NCI-H226 (cell line): ENCODE results near the gene NUP54.

Experiments
- DNase-seq: peaks from one replicate; pipeline ENCODE4 v3.0.0-alpha.2; 2015

NUP54 gene

DNA sequence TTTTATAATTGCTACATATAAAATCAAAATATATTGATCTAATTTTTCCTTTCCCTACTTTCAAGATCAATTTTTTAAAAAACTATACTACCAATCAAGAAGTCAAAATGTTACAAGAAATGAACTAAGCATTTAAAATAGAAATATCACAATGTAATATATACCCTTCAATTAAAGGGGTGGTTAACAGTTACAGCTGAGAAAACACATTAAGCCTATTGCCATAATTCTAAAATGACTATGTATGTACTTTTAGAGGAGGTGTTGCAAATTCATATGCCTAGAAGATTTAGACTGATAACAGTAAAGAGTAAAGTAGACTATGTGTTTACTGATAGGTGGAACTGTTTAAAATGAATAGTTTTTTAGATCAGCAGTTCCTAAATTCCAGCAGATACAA is 3.7 kb downstream of the NUP54 start:
- DNase-seq: no peak

DNA sequence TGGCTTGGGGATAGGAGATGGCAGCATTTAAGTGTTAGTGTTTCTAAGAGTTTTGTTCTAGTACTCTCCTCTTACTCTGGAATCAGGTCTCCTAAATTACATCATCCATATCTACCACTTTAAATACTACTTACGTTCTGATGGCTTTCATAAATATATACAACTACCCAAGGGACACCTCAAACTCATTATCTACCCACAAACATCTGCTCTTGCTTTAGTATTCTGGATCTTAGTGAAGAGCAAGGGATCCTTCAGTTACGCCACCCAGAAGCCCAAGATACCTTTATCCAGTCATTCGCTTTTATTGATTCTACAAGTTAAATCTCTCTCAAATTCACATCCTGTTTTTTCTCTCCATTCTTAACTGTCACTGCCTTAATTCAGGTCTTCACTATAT is 7.0 kb downstream of the NUP54 start:
- no peak for DNase-seq

DNA sequence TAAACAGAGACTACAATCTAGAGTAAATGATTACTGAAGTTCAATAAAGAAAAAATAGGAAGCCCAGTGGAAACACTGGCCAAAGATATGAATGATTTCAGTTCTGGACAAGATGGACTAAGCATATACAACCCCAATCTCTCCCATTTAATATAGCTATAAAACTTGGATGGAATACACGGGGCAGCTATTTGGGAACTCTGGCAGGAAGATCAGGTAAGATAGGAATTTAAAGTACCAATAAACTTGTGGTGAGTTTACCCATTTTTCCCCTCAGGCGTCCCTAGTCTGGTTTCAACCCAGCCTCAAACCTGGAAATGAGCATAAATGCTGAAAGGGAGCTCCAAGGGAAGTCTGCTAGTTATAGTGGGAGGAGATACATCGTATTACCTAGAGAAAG is 20.4 kb downstream of the NUP54 start:
- no peak for DNase-seq

DNA sequence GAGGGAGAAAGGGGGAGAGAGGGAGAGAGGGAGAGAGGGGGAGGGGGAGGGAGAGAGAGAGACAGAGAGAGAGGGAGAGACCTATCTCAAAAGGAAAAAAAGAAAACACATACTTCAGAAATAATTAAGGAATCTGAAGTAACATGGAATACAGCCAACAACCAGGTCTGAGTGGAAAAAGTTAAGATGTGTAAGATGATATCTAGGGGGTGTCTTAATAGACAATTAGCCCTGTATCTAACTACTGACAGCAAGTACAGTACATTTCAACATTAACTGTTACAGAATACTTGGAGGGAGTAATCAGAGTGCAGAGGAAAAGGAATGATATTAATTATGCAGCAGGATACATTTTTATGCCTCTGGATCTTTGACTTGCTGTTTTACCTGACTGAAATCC is 22.4 kb downstream of the NUP54 start:
- no peak for DNase-seq

- no peak for DNase-seq
These were observed 28.0 kb downstream of the NUP54 start for GRCh38 chr4:76120199-76120598.

DNA sequence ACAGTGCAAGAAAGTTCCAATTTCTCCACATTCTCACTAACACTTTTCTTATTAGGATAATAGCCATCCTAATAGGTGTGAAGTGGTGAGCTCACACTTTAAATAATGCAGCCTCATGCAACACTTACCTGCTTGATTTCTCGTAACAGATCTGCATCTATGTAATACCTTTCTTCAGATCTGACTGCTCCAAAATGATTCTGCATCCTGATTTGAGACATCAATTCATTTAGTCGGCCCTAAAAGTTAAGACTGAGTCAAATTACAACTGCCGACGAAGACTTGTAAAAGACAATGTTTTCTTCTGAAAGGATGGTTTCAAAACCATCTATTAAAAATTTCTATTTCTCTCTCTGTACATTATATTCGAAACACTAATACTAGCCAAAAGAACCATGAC is 30.7 kb downstream of the NUP54 start:
- DNase-seq: no peak

DNA sequence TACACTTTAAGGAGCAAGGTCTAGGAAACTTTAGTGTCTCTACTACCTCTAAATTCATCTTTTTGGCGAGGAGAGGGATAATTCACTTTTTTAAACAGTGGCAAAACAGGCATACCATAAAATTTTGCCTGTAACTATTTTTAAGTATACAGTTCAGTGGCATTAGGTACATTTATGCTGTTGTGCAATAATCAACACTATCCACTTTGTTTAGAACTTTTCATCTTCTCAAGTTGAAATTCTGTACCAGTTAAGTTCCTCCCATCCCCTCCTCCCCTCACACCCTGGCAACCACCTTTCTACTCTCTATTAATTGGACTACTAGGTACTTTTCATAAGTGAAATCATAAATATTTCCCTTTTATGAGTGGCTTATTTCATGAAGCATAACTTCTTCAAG is 31.4 kb downstream of the NUP54 start:
- no peak for DNase-seq

- no peak for DNase-seq
These were observed 39.6 kb downstream of the NUP54 start for GRCh38 chr4:76108467-76109181.

- DNase-seq: no peak
These were observed 41.8 kb downstream of the NUP54 start for GRCh38 chr4:76106442-76106841.

- no peak for DNase-seq
These were observed 42.5 kb downstream of the NUP54 start for GRCh38 chr4:76105652-76106051.

DNA sequence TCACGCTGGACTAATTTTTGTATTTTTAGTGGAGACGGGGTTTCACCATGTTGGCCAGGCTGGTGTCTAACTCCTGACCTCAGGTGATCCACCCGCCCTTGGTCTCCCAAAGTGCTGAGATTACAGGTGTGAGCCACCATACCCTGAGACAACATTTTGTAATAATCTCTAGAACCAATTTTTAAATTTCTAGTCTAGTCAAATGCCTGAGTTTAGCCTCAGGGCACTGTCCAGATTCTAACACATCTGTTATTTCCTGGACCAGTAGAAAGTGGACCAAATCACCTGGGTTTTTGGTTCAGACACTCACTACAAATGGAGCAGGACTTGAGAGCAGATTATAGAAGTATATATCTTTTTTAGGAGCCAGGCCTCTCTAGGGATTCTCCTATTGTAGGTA is 52.1 kb downstream of the NUP54 start:
- DNase-seq: no peak

DNA sequence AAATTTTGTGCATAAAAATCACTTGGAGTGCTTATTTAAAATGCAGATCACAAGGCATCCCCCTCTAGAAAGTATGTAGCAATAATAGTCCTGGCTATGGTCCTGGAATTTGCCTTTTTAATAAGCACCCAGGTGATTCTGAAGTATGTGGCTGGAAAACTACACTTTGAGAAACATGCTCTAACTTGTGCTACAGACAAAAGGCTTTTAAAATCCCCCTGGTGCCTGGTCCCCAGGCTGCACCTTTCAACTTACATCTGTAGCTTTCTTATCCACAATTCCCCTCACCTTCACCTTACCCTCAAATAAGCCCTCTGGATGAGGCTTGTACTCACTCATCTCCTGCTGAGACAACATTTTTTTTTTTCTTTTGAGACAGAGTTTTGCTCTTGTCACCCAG is 52.6 kb downstream of the NUP54 start:
- no peak for DNase-seq

DNA sequence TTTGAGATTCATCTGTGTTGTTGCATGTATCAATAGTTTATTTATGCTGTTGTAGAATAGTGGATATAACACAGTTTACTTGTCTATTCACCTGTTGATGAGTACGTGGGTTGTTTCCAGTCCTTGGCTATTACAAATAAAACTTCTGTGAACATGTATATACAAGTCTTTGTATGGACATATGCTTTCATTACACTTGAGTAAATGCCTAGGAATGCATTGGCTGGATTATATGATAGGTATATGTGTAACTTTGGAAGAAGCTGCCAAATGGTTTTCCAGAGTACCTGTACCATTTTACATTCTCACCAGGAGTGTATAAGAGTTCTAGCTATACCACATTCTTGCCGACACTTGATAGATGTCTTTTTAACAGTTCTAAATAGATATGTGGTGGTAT is 57.1 kb downstream of the NUP54 start:
- DNase-seq: no peak

DNA sequence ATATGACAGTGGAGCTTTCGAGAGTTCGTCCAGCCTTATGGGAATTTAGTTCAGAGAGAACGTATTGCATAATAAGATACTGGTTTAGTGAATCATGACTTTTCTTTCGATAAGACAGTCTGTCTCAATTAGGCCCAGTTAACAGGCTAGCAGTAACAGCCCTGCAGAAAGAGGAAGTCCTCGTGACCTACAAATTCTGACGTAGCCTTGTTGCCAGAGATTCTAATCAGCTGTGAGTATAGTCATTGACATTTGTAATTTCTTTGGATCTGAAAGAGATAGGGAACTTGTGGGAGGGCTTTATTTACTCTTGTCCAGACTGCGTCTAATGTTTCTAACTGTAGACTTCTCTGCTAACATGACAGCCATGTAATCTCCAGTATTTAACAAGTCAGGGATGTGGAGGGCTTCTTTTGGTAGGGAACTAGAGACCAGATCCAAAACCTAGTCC is 57.9 kb downstream of the NUP54 start:
- DNase-seq: peak; percentile 85

DNA sequence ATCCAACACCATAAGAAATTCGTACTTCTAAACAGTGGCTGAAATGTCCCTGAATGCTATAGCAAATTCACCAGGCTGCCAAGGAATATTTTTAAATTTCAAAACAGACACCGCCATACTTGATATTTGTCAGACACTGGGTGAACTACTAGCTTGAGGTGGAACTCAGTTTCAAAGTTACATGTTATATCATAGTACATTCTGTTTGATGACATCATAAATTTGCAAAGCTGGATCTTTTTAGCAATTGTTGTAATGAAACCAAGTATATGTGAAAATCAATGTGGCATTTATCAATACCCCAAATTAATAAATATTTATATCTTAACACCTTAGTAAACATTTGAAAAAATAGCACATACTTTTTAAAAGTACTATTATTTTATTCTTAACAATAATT is 59.5 kb downstream of the NUP54 start:
- no peak for DNase-seq

DNA sequence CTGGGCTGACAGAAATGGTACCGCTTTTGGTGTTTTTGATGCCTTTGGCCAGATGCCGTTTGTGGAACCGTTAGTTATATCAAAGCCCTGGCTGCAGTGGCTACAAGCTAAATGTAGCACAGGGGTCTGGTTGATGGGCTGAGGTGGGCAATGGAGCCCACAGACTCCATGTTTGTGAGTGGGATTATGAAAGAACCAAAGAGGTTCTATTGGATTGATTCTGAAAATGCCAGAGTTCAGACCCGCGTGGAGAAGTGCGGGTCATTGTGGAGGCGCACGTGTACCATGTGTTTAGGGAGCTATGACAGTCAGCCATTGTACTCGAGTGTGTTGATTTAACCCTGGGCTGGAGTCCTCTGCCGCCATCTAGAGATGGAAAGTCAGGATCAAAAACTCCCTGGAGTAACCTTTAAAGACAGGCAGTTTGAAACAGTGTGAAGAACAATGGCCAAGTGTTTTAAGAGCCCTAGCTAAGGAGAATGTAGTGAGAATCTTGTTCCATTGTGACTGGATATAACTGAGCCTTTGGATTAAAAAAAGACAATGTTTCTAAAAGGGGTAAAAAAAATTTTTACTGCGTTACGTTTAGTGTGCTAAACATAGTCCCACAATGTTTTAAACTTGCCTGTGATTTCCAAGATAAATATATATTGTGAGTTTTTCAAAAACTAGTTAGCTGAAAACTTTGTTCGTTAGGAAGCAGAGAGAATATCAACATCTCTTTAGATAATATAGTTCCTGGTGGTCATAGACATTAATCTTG is 61.0 kb downstream of the NUP54 start:
- DNase-seq: peak; percentile 33

GRCh38 chr4:76084542-76084941 is 63.7 kb downstream of the NUP54 start:
- DNase-seq: no peak

DNA sequence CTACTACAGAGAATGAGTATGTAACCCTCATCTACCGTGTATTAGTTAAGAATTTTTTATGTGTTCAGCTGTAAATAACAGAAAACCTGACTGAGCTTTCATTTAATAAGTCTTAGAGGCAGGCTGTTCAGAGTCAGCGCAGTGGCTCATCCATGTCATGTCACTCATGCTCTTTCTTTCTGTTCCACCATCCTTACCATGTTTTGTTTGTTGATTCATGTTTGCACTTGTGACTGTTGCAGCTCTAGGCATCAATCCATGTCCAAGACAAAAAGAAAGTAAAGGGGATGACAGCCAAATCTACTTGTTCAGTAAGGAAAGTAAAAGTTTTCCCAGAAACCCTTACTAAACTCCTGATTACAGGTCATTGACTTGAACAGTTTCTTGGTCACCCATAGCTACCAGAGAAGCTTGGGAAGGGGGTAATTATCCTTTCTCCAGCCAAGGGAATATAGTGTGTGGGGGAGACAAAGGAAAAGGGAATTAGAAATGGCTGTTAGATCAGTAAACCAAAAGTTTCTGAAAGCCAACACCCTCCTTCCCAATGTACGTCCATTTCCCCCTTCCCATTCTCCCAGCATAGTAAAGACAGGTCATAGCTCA is 64.7 kb downstream of the NUP54 start:
- no peak for DNase-seq

DNA sequence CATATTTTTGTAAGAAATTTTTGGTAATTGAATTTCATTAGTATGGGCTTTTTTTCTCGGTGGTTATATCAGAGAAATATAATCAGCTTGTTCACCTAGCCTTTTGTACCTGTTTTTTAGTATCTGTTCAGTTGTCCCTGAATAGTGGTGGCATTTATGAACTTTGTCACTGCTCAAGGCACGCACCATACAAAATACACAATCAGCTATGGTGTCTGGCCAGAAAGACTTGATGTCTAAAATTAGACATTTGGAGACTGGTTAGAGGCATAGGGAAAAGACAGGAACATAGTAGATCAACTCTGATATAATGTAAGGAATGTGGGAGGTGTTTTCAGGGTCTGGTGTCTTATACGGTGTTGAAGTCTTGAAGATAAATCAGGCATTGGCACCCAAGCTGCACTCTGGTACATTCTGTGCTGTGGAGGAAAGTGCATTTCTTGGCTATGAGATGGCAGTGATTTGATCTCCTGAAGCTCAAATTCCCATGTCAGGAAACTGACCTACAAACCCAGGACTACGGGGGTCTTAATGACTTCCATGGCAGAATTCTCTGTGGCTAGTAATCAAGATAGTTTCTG is 70.1 kb downstream of the NUP54 start:
- DNase-seq: no peak

GRCh38 chr4:76074993-76075600 is 73.1 kb downstream of the NUP54 start:
- DNase-seq: no peak

DNA sequence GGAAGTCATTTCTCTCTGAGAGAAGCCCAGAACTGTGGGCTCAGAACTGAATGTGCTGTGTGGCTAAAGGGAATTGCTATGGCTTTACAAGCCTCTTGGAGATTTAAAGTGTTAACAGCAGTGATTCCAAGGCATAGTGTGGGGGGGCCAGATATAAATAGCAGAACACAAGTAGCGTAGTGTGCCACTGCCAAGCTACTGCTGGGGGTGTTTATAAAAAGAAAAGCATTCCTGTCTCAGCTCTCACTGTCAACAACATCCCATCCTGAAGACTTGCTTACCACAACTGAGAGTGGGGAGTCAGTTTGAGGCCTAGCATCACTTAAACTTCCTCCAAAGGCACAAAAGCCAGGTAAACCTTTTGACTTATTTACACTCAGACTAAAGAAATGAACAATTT is 73.7 kb downstream of the NUP54 start, which contains the start of gene ART3:
Gene ART3, plus strand, starts transcription at position 242 of the 400 bp plus-strand sequence. CDS start 1,181 bp downstream, outside the sequence.
- no peak for DNase-seq

- no peak for DNase-seq
These were observed 75.4 kb downstream of the NUP54 start for GRCh38 chr4:76072760-76073159.

DNA sequence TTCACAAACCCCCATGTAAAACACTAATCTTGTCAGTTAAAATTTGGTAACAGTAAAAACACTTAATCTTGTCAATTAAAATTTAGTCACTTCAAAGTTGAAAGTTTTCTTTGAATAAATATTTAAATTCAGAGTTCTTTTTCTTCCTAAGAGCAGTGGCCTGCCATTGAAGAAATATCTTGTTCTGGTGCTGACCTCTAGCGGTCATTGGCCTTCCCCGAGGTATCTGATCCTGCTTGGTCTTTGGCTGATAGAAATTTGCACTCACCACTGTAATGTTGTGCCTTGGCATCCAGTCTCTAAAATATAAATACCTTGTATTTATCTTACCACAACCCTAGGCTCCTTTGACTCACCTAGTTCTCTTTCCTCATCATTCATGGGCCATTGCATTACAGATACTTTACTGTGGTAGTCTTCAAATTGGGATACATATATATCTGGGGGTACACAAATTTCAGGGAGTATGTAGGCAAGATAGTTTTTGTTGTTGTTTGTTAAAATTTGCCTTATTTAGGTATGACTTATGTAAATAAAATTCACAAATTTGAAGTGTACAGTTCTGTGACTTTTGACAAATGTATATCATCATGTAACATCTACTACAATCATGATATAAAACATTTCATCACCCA is 80.4 kb downstream of the NUP54 start:
- peak; percentile 34 for DNase-seq
